Uterus (tissue), 2 donors: Measurements from ENCODE around the gene PNKD.

Experiments used
- POLR2A ChIP-seq, 2 donors: fragments of 450-650 bp; IDR thresholded peaks; one replicate each; pipeline ENCODE4 v1.6.1; 2016; ENCODE audit warnings: antibody characterized with exemption in 2 of 2, mild to moderate bottlenecking in 1 of 2, moderate library complexity in 1 of 2
- TF ChIP-seq, protein P1 (sequence below), 4 experiments: fragments of 200-600 bp in 2 of 4; fragments of 450-650 bp in 2 of 4; sonication (generic) in 2 of 4; IDR thresholded peaks; one replicate each; pipeline ENCODE4 v1.5.1; 2016 to 2019; ENCODE audit warnings: antibody characterized with exemption in 4 of 4, mild to moderate bottlenecking in 2 of 4, moderate library complexity in 1 of 4

DNA sequence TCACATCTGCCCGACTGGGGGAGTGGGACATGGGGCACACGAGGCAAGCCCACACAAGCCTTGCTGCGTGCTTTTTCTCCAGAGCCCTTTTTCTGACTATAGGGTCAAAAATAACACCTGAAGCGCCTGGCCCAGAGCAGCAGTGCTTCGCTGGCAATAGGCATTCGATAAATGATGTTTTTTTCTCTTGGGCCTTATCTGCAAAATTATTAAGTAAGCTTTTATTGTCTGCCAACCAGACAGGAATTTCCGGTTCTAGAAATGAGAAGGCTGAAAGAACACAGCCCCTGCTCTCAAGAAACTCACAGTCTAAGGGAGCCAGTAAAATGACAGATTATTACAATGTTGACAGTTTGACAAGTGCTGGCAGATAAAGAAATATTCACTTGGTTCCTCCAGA is 24.7 kb downstream of the PNKD start:
- TF ChIP-seq, protein P1, sequence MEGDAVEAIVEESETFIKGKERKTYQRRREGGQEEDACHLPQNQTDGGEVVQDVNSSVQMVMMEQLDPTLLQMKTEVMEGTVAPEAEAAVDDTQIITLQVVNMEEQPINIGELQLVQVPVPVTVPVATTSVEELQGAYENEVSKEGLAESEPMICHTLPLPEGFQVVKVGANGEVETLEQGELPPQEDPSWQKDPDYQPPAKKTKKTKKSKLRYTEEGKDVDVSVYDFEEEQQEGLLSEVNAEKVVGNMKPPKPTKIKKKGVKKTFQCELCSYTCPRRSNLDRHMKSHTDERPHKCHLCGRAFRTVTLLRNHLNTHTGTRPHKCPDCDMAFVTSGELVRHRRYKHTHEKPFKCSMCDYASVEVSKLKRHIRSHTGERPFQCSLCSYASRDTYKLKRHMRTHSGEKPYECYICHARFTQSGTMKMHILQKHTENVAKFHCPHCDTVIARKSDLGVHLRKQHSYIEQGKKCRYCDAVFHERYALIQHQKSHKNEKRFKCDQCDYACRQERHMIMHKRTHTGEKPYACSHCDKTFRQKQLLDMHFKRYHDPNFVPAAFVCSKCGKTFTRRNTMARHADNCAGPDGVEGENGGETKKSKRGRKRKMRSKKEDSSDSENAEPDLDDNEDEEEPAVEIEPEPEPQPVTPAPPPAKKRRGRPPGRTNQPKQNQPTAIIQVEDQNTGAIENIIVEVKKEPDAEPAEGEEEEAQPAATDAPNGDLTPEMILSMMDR (IDR thresholded peaks at IDR 0.05), result no peak
- TF ChIP-seq POLR2A (IDR thresholded peaks at IDR 0.05), result no peak
